ENCODE results near the gene PTPRE. TPM values are rescaled to one million over a fixed set of nuclear protein-coding genes. Genes with fewer than 3 reads are reported as not detected.

Gene PTPRE
- total and polyA plus RNA-seq, 2 of the 4 experiments (the other 2 are of a cell fraction), result 0.34 to 0.54 TPM

DNA sequence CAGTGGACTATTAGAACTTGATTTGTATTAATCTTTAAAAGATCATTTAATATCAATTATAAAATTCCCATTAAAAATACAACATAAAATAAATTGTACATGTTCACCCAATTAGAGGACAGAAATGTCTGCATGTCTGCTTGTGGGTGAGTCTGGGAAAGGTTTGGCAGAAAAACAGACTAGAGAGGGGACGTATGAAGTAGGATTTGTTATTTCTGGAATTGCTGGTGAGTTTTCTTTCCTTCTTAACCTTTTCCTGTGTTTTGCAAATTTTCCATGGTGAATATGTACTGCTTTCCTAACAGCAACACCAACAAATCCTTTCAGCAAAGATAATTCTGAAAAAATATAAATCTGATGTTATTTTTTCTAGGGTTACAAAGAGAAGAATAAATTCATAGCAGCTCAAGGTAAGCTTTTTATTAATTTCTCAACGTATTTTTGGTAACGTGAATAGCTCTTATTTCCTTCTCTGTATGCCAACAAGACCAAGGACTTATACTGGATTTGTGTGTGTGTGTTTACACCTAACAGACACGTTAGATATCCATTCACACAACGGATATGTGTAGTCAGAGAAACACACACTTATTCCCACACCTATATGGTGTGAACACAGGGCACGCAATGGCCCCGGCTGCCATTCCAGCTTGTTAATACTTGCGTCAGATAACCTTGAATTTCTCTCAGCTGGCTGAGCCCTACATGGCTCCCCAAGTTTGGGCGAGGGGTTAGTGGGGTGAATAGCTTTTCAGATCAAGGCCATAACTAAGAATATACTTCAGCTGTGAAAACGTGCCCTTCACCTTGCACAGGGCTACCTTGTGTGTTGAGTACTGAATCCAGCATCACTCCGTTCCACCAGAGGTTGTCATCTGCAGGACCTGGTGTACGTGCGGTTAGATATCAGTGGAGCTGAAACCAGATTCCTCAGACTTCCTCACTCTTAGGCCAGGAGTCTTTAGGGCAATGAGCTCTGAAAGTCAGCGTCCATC lies 154.7 kb downstream of the PTPRE start:
- CTCF ChIA-PET, result no interaction called here
- in situ Hi-C loops (cut with MboI; ENCODE audit: low sequenced_read_pairs), result no loop called here
- H2BK15ac ChIP-seq (ENCODE audit: low read depth, low read length), result no peak overlapping the region
- H3K27me3 ChIP-seq (ENCODE audit: control insufficient read depth, insufficient read depth, low read length), result no peaks in the 10 kb centered on the region; the same call in 1 of the 2 replicates
- H3K18ac ChIP-seq (ENCODE audit: low read depth, low read length), result no peak overlapping the region
- H4K20me1 ChIP-seq (ENCODE audit: insufficient read depth, low read length), result no peaks in the 10 kb centered on the region
- peaks cover 3% of the 10 kb centered on the region; the same call in 1 of the 2 replicates for H3K9me1 ChIP-seq (ENCODE audit: insufficient read depth, low read length)
- H3K14ac ChIP-seq (replicated peaks; ENCODE audit: low read depth, low read length), result no peak overlapping the region
- H3K4ac ChIP-seq (ENCODE audit: low read depth, low read length), result no peak overlapping the region
- POLR2A ChIA-PET (ENCODE audit: unreplicated experiment), result no interaction called here
- H2AK5ac ChIP-seq (ENCODE audit: low read depth, low read length), result no peak overlapping the region
- no peak overlapping the region for H3K4me2 ChIP-seq (ENCODE audit: low read depth, low read length)
- H2AFZ ChIP-seq (replicated peaks; ENCODE audit: low read length, poor library complexity), result no peak overlapping the region
- no peak overlapping the region for H4K8ac ChIP-seq (ENCODE audit: low read depth in 2 of 2, low read length in 2 of 2)
- H2BK20ac ChIP-seq (ENCODE audit: low read depth, low read length), result no peak overlapping the region
- H2BK5ac ChIP-seq (ENCODE audit: low read depth, low read length, poor library complexity, severe bottlenecking), result no peak overlapping the region
- no peak overlapping the region for H3K27ac ChIP-seq (ENCODE audit: insufficient read depth, low read length)
- intact Hi-C loops (cut with micrococcal nuclease), result no loop called here
- H3K4me3 ChIP-seq (ENCODE audit: insufficient read depth, low read depth, low read length), result no peak overlapping the region
- no peaks in the 10 kb centered on the region for H3K36me3 ChIP-seq (ENCODE audit: control insufficient read depth, insufficient read depth, low read length)
- H3K9me3 ChIP-seq (ENCODE audit: control insufficient read depth, insufficient read depth, low read length), result no peaks in the 10 kb centered on the region
- WGBS, 2 experiments (ENCODE audit: extremely low coverage in 2 of 2, insufficient read length in 1 of 2), result no CpG with 5 or more reads among the region's 14 CpGs
- peaks cover 6% of the 10 kb centered on the region for H3K4me1 ChIP-seq (ENCODE audit: control insufficient read depth, insufficient read depth, low read length)
- no peak for TF ChIP-seq RCOR1 (IDR thresholded peaks at IDR 0.05; ENCODE audit: insufficient replicate concordance, low read length)
- no peak for TF ChIP-seq BHLHE40 (IDR thresholded peaks at IDR 0.05; ENCODE audit: low read depth, low read length)
- no peak for TF ChIP-seq RAD21 (IDR thresholded peaks at IDR 0.05; ENCODE audit: low read length)
- no peak overlapping the region for H4K91ac ChIP-seq (ENCODE audit: insufficient read depth, low read depth, low read length)
- H3K9ac ChIP-seq (ENCODE audit: low read depth, low read length), result no peak overlapping the region
- no TSS peak for BruUV-seq (replicated peaks)
- no peaks in the 10 kb centered on the region for H3K79me1 ChIP-seq (ENCODE audit: low read depth in 1 of 2, low read length in 2 of 2)
- ATAC-seq (ENCODE audit: low read depth) (no peak), DNase-seq (no peak)
- dilution Hi-C loops (cut with HindIII; ENCODE audit: low sequenced_read_pairs, unreplicated experiment), result no loop called here
- no peak overlapping the region for H4K5ac ChIP-seq (ENCODE audit: low read depth, low read length)
- no peak overlapping the region for H3K23ac ChIP-seq (ENCODE audit: low read depth, low read length)
- H2AK9ac ChIP-seq (replicated peaks; ENCODE audit: low read depth, low read length, poor library complexity), result no peak overlapping the region
- H2BK120ac ChIP-seq (ENCODE audit: low read depth, low read length), result no peak overlapping the region
- no peak overlapping the region for H3K56ac ChIP-seq (ENCODE audit: extremely low read depth, insufficient read depth, low read length)
